HCT116 (cell line): ENCODE results near the gene NAT9. TPM values are rescaled to one million over a fixed set of nuclear protein-coding genes. Genes with fewer than 3 reads are reported as not detected.

Experiments
- ATAC-seq: fragments of 200-7000 bp; cut with Tn5 transposase; 2 replicates; pipeline ENCODE4 v1.9.1; 2020; ENCODE audit warnings: mild to moderate bottlenecking, moderate library complexity
- BruUV-seq: library from RNA; stranded (reverse); fragments of 400-500 nt; replicated peaks from 2 replicates; lab custom pipeline; 2021; lab: Mats Ljungman, UMichigan
- CTCF ChIA-PET: fragments of 300-600 bp; sonication (Branson Sonifier 250); formaldehyde crosslinking; loops from one replicate; lab custom pipeline; 2021; ENCODE audit warnings: antibody characterized with exemption; lab: Charles Lee
- POLR2A ChIA-PET: fragments of 300-600, 350-600 bp; sonication (Branson Sonifier 250); formaldehyde crosslinking; loops from one replicate; lab custom pipeline; 2021; ENCODE audit warnings: antibody characterized with exemption; lab: Charles Lee
- RAD21 ChIA-PET, 2 experiments: fragments of 300-600 bp; sonication (Branson Sonifier 250); formaldehyde crosslinking; loops; one replicate each; lab custom pipeline; 2023; ENCODE audit warnings: low total read pairs in 2 of 2; ENCODE audit not compliant: uncharacterized antibody in 2 of 2, unreplicated experiment in 2 of 2, low non-redundant PET in 1 of 2; lab: Charles Lee
- DNase-seq: peaks from one replicate; pipeline ENCODE4 v3.0.0-alpha.2; 2010; ENCODE audit warnings: low read depth, low spot score
- H2AFZ ChIP-seq: fragments of 200-600 bp; shearing (Covaris generic), sonication (generic); 2 replicates; pipeline ENCODE4 v1.6.1; 2017; ENCODE audit warnings: low read depth, mixed run types, mixed read lengths, antibody characterized with exemption, low read length; ENCODE audit not compliant: poor library complexity, severe bottlenecking
- H3K27ac ChIP-seq: 2 replicates; pipeline ENCODE4 v1.5.1; 2012; ENCODE audit warnings: low read depth, low read length
- H3K27me3 ChIP-seq: fragments of 200-600 bp; sonication (generic); 2 replicates; pipeline ENCODE4 v1.6.1; 2016; ENCODE audit warnings: mixed run types, low read length, mixed read lengths; ENCODE audit not compliant: insufficient read depth
- H3K36me3 ChIP-seq, 2 experiments: fragments of 200-500 bp in 1 of 2; fragments of 200-600 bp in 1 of 2; sonication (Bioruptor generic) in 1 of 2; sonication (generic) in 1 of 2; 2 replicates each; pipeline versions ENCODE4 v1.5.1 to v1.6.1; 2014 to 2016; ENCODE audit warnings: low read length in 2 of 2, inconsistent platforms in 1 of 2, mixed read lengths in 1 of 2, mixed run types in 1 of 2; ENCODE audit not compliant: insufficient read depth in 2 of 2, control insufficient read depth in 1 of 2
- H3K4me1 ChIP-seq, 2 experiments: fragments of 200-600 bp in 1 of 2; sonication (generic) in 1 of 2; 2 replicates each; pipeline versions ENCODE4 v1.5.1 to v1.6.1; 2012 to 2017; ENCODE audit warnings: low read length in 2 of 2, inconsistent platforms in 1 of 2, mild to moderate bottlenecking in 1 of 2, mixed read lengths in 1 of 2, mixed run types in 1 of 2, moderate library complexity in 1 of 2; ENCODE audit not compliant: insufficient read depth in 2 of 2, control insufficient read depth in 1 of 2
- H3K4me2 ChIP-seq: fragments of 200-600 bp; sonication (generic); 2 replicates; pipeline ENCODE4 v1.6.1; 2017; ENCODE audit warnings: mixed run types, low read length, mixed read lengths
- H3K4me3 ChIP-seq, 2 experiments: fragments of 200-600 bp in 1 of 2; sonication (generic) in 1 of 2; replicated peaks in 1 of 2; 2 replicates each; pipeline ENCODE4 v1.5.1; 2011 to 2016; ENCODE audit warnings: low read length in 2 of 2, control low read depth in 1 of 2, low read depth in 1 of 2, mild to moderate bottlenecking in 1 of 2, mixed read lengths in 1 of 2, mixed run types in 1 of 2
- H3K79me2 ChIP-seq: fragments of 200-600 bp; sonication (generic); 2 replicates; pipeline ENCODE4 v1.6.1; 2017; ENCODE audit warnings: mild to moderate bottlenecking, mixed run types, low read length, moderate library complexity, mixed read lengths; ENCODE audit not compliant: insufficient read depth
- H3K9ac ChIP-seq: fragments of 200-600 bp; sonication (generic); 2 replicates; pipeline ENCODE4 v1.6.1; 2016; ENCODE audit warnings: low read length, mixed read lengths
- H3K9me2 ChIP-seq: fragments of 200-600 bp; sonication (generic), shearing (Covaris generic); 2 replicates; pipeline ENCODE4 v1.6.1; 2017; ENCODE audit warnings: mixed run types, mild to moderate bottlenecking, moderate library complexity; ENCODE audit not compliant: insufficient read depth
- H3K9me3 ChIP-seq, 2 experiments: fragments of 200-500 bp in 1 of 2; fragments of 200-600 bp in 1 of 2; sonication (Bioruptor generic) in 1 of 2; sonication (generic) in 1 of 2; 2 replicates each; pipeline ENCODE4 v1.6.1; 2014 to 2017; ENCODE audit warnings: low read length in 2 of 2, mixed read lengths in 2 of 2, inconsistent platforms in 1 of 2, low read depth in 1 of 2, mild to moderate bottlenecking in 1 of 2, mixed run types in 1 of 2, moderate library complexity in 1 of 2; ENCODE audit not compliant: control insufficient read depth in 1 of 2, insufficient read depth in 1 of 2
- H4K20me1 ChIP-seq: fragments of 200-600 bp; sonication (generic), shearing (Covaris generic); 2 replicates; pipeline ENCODE4 v1.6.1; 2017; ENCODE audit warnings: mixed run types, mild to moderate bottlenecking, moderate library complexity; ENCODE audit not compliant: insufficient read depth
- CBX3 ChIP-seq: IDR thresholded peaks from 2 replicates; pipeline ENCODE4 v1.6.1; 2012; ENCODE audit warnings: low read depth
- JUND ChIP-seq: IDR thresholded peaks from 2 replicates; pipeline ENCODE4 v1.6.1; 2012
- POLR2AphosphoS5 ChIP-seq: IDR thresholded peaks from 2 replicates; pipeline ENCODE4 v1.6.1; 2011; ENCODE audit warnings: mild to moderate bottlenecking, low read depth, low read length, moderate library complexity
- SIN3A ChIP-seq: IDR thresholded peaks from 2 replicates; pipeline ENCODE4 v1.6.1; 2012; ENCODE audit warnings: low read depth
- intact Hi-C: fragments of 100-400 bp; cut with micrococcal nuclease; formaldehyde crosslinking; loops from 2 replicates; pipeline ENCODE4 v1.10.0; 2022
- total RNA-seq: library from RNA; stranded (reverse); gene quantifications from one replicate; pipeline ENCODE4 v1.2.1, GENCODE V29; 2021; ENCODE audit not compliant: unreplicated experiment
- TF ChIP-seq, protein P1 (sequence below): IDR thresholded peaks from 2 replicates; pipeline ENCODE4 v1.6.1; 2012; ENCODE audit warnings: low read depth
- TF ChIP-seq, protein P2 (sequence below): IDR thresholded peaks from 2 replicates; pipeline ENCODE4 v1.6.1; 2012

The NAT9 gene
- total RNA-seq, 1 experiment from 2014 or later = 88.7 TPM

DNA sequence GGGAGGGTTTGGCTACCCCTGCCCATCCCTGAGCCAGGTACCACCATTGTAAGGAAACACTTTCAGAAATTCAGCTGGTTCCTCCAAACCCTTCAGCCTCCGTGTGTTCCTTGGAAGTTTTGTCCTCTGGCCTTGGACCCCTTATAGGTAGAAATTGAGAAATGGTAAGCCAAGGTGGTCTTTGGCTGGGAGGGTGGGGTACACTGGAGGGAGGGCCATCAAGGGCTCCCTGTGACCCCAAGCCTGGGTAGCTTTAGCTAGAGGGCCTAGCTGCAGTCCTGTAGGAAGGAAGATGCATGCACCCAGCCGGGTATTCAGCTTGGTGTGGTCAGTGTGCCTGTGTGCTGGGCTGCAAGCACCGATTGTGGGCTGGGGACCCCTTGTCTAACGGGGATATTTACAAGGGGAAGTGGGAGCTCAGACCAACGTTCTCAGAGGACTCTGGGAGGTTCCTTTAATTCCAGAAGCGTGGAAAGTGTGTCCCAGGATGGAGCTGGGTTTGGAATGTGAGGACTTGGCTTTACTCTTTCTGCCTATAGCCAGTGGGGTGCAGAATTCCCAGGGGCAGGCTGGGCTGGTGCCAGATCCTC lies 6.8 kb downstream of the NAT9 start:
- DNase-seq = no peak
- Histone ChIP-seq H3K9me2 (no peaks in the 10 kb centered on the region), H3K27me3 (no peaks in the 10 kb centered on the region), H3K27ac (0 out of 2 replicates have a peak overlapping the region, but pooled peaks have one; percentile 0), H3K4me2 (no peak overlapping the region), H4K20me1 (no peaks in the 10 kb centered on the region), H3K9ac (no peak overlapping the region), H3K9me3 (no peaks in the 10 kb centered on the region), H2AFZ (no peak overlapping the region), H3K4me1 (peaks cover 3 to 20% of the 10 kb centered on the region in 2 experiments; a peak in 2 of 4 replicates), H3K4me3 (no peak overlapping the region), H3K79me2 (peaks cover 24% of the 10 kb centered on the region), H3K36me3 (peaks cover 19 to 47% of the 10 kb centered on the region in 2 experiments; a peak in 3 of 4 replicates)
- no peak for ATAC-seq
- no TSS peak for BruUV-seq
- TF ChIP-seq, protein P1, sequence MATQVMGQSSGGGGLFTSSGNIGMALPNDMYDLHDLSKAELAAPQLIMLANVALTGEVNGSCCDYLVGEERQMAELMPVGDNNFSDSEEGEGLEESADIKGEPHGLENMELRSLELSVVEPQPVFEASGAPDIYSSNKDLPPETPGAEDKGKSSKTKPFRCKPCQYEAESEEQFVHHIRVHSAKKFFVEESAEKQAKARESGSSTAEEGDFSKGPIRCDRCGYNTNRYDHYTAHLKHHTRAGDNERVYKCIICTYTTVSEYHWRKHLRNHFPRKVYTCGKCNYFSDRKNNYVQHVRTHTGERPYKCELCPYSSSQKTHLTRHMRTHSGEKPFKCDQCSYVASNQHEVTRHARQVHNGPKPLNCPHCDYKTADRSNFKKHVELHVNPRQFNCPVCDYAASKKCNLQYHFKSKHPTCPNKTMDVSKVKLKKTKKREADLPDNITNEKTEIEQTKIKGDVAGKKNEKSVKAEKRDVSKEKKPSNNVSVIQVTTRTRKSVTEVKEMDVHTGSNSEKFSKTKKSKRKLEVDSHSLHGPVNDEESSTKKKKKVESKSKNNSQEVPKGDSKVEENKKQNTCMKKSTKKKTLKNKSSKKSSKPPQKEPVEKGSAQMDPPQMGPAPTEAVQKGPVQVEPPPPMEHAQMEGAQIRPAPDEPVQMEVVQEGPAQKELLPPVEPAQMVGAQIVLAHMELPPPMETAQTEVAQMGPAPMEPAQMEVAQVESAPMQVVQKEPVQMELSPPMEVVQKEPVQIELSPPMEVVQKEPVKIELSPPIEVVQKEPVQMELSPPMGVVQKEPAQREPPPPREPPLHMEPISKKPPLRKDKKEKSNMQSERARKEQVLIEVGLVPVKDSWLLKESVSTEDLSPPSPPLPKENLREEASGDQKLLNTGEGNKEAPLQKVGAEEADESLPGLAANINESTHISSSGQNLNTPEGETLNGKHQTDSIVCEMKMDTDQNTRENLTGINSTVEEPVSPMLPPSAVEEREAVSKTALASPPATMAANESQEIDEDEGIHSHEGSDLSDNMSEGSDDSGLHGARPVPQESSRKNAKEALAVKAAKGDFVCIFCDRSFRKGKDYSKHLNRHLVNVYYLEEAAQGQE = no peak
- TF ChIP-seq JUND = no peak
- TF ChIP-seq POLR2AphosphoS5 = peak; percentile 11; the same call in 1 of the 2 replicates
- TF ChIP-seq SIN3A = no peak
- TF ChIP-seq, protein P2, sequence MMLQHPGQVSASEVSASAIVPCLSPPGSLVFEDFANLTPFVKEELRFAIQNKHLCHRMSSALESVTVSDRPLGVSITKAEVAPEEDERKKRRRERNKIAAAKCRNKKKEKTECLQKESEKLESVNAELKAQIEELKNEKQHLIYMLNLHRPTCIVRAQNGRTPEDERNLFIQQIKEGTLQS = no peak
- TF ChIP-seq CBX3 = no peak
- ChIA-PET RAD21 (interaction anchor here in 1 of 2 experiments (1.1 kb wide), 1 partner anchor 11 kb away, joined by 3 read pairs; no protein-coding TSS in a partner anchor), CTCF (interaction anchor here (0.8 to 4.8 kb wide), 4 partner anchors 10 to 112 kb away, joined by 3 to 55 read pairs (median 6); partner anchors contain the start of gene RAB37), POLR2A (interaction anchor here (0.7 to 2.3 kb wide), 4 partner anchors 9 to 33 kb away, joined by 3 to 7 read pairs (median 3); no protein-coding TSS in a partner anchor)
- intact Hi-C loops = no loop called here
